BLaER1 (cell line): ENCODE data around the gene STAM2.
A peak's percentile ranks its signal among the peaks of the same experiment; 100 is the strongest.
"Not testable (repeated sequence)": the region's sequence is repeated elsewhere in the genome, so short reads cannot be mapped to it uniquely, and the experiment has no call there.

Source experiments
- H3K27ac ChIP-seq: shearing (Covaris generic); formaldehyde crosslinking; 2 replicates; pipeline ENCODE4 v1.8.1; 2022
- H3K27me3 ChIP-seq: shearing (Covaris generic); formaldehyde crosslinking; 2 replicates; pipeline ENCODE4 v1.8.1; 2022
- H3K36me3 ChIP-seq: shearing (Covaris generic); formaldehyde crosslinking; 2 replicates; pipeline ENCODE4 v1.8.1; 2022
- H3K4me1 ChIP-seq: shearing (Covaris generic); formaldehyde crosslinking; 2 replicates; pipeline ENCODE4 v1.8.1; 2022
- H3K4me2 ChIP-seq: shearing (Covaris generic); formaldehyde crosslinking; 2 replicates; pipeline ENCODE4 v1.8.1; 2022
- H3K4me3 ChIP-seq: shearing (Covaris generic); formaldehyde crosslinking; 2 replicates; pipeline ENCODE4 v1.8.1; 2022
- H3K9ac ChIP-seq: shearing (Covaris generic); formaldehyde crosslinking; 2 replicates; pipeline ENCODE4 v1.8.1; 2022
- H3K9me3 ChIP-seq: shearing (Covaris generic); formaldehyde crosslinking; 2 replicates; pipeline ENCODE4 v1.8.1; 2022
- H4K20me1 ChIP-seq: shearing (Covaris generic); formaldehyde crosslinking; 2 replicates; pipeline ENCODE4 v1.8.1; 2022
- Cebpa-rat ChIP-seq: shearing (Covaris generic); IDR thresholded peaks from 2 replicates; pipeline ENCODE4 v1.8.1; 2022

STAM2 gene

DNA sequence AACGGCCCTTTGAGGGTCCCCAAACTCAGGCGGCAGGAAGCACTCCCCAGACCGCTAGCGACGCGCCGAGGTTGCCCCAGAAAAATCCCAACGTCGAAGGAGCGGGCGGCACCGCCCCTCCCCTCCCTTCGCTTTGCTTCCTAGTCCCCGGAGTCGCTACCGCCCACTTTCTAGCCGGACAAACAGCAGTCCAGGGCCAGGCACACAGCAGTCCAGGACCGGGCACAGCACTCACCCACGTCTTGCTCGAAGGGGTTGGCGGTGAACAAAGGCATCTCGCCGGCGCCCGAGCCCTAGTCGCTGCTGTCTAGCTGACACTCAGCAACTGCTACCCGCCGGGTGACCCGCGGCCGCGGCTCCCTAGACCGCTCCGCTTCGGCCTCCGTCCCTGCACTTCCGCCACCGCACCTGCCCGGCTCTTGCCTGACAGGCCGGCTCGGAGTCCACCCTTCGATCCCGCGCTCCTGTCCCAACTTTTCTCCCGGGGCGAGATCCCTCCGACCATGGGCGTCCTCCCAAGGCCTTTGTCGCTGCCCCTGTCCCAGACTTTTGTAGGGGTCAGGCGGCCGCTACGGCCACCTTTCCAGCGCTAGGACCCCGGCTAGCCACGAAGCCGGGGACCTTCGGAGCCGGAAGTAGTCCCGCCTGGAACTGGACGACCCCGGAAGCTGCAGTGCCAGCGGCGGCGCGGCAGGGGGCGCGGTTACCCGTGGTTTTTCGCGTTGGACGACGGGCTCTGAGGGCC lies at the start of gene STAM2:
TSS of gene STAM2 (minus strand) at position 396 of the 745 bp plus-strand sequence. CDS start at position 275, 121 bp downstream.
- H3K27ac ChIP-seq, result peak within 1 kb of the TSS; percentile 97

DNA sequence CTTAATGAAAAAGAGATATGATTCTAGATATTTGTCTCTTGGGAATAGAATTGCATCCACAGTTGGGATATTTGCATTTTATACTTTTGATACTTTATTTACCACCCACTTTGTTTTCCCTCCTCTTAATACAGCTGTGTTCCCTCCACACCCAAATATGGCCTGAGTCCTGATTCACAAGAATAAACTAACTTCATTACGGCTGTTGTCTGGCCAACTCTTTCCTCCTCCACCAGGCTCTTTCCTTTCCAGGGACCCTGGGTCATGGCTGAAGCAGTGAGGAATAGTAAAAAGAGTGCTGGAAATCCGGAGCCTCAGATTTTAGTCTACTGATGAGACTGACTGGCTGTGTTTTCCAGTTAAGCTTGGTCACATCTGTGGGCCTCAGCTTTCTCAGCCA lies 48.4 kb upstream of the STAM2 start:
- TF ChIP-seq Cebpa-rat, result no peak
- Histone ChIP-seq H3K9me3 (no peaks in the 10 kb centered on the region), H3K9ac (no peak overlapping the region), H3K36me3 (no peaks in the 10 kb centered on the region), H3K27me3 (no peaks in the 10 kb centered on the region), H3K27ac (no peak overlapping the region), H3K4me2 (peak overlapping the region; percentile 7), H4K20me1 (no peaks in the 10 kb centered on the region), H3K4me1 (peaks cover 25% of the 10 kb centered on the region), H3K4me3 (no peak overlapping the region)

More for the DNA sequence above, at the start of gene STAM2:
- peaks cover 4% of the 10 kb centered on the region; the same call in 1 of the 2 replicates for H3K9me3 ChIP-seq
- H3K9ac ChIP-seq, result peak within 1 kb of the TSS; percentile 94
- no peak for TF ChIP-seq Cebpa-rat
- peak within 1 kb of the TSS; percentile 90 for H3K4me3 ChIP-seq
- H3K27me3 ChIP-seq, result no peaks in the 10 kb centered on the region
- H3K36me3 ChIP-seq, result no peaks in the 10 kb centered on the region
- H3K4me1 ChIP-seq, result peaks cover 19% of the 10 kb centered on the region
- peaks cover 11% of the 10 kb centered on the region for H4K20me1 ChIP-seq
- H3K4me2 ChIP-seq, result peak within 1 kb of the TSS; percentile 83

DNA sequence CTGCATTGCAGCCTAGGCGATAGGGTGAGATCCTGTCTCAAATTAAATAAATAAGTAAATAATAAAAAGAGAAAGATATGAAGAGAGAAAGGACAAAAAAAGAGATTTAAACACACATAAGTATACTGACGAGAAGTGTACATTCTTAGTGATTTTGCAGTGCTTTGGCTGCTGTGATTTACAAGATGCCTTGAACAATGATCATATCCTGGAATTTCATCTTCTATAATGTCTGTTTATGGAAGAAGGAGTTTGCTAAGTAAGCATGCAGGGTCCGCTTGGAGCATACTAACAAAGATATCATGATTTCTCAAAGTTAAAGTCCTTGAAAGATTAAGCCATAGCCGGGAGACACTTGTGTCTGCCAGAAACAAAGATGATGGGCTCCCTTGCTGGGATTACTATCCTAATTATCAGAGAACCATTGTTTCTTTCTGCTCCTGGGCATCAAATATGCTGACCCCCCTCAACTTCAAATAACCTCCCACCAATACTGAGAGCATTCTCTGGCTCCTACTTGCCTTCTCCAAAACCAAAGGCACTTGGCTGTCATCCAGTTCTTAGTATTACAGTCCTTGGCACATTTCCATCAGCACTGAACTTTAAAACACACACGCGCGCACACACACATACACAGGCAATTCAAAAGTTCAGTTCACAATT lies 47.5 kb upstream of the STAM2 start:
- Histone ChIP-seq H3K9ac (no peak overlapping the region), H3K36me3 (no peaks in the 10 kb centered on the region), H4K20me1 (no peaks in the 10 kb centered on the region), H3K27ac (no peak overlapping the region), H3K4me1 (peaks cover 23% of the 10 kb centered on the region), H3K4me2 (peak overlapping the region; percentile 7), H3K27me3 (no peaks in the 10 kb centered on the region), H3K9me3 (no peaks in the 10 kb centered on the region), H3K4me3 (no peak overlapping the region)
- TF ChIP-seq Cebpa-rat, result no peak

DNA sequence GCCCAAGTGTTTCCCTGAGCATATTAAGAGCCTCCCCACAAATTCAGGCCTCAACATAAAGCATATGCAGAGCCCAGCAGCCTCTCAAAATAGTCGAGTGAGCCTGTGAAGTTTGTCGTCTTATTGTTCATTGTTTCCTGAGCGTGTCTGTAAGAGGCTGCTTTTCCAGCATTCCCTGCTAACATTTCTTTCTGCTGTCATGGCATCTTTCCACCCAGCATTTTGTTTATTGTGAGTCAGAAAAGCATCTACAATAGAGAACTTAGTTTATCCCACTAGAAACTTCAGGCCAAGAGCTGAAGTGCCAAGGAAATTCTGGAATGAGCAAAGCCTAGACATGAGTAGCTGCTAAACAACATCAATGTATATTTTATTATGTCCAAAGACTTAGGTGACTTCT lies 46.3 kb upstream of the STAM2 start:
- Histone ChIP-seq H3K9me3 (no peaks in the 10 kb centered on the region), H3K27me3 (no peaks in the 10 kb centered on the region), H4K20me1 (no peaks in the 10 kb centered on the region), H3K36me3 (no peaks in the 10 kb centered on the region), H3K4me1 (peaks cover 17% of the 10 kb centered on the region), H3K27ac (no peak overlapping the region), H3K4me2 (no peak overlapping the region), H3K9ac (no peak overlapping the region), H3K4me3 (no peak overlapping the region)
- TF ChIP-seq Cebpa-rat, result no peak

DNA sequence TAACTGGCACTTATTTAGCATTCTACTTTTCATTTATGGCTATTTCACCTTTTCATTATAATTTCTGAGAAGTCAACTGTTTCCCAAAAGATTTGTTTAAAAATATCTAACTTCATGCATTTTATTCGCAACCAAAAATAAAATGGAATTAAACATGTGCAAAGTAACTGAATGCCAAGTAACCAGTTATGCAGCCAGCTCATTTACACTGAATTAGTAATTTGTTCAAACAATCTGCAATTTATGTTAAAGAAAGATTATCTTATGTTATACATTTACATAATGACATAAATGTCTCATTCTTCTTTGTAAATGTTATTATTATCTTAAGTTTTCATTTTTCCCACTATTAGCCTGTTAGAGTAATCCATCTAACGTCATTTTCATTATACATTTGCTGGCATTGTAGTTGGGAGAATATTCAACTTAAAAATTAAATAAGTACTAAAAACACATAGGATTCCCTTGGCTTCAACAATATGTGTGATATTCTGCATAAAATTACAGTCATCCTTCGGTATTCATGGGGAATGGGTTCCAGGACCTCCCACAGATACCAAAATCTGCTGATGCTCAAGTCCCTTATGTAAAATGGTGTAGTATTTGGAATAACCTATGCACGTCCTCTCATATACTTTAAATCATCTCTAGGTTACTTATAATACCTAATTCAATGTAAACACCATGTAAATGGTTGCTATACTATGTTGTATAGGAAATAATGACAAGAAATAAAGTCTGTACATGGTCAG lies 43.7 kb upstream of the STAM2 start:
- Histone ChIP-seq H3K9ac (no peak overlapping the region), H3K9me3 (no peaks in the 10 kb centered on the region), H3K27ac (no peak overlapping the region), H3K4me2 (no peak overlapping the region), H3K36me3 (no peaks in the 10 kb centered on the region), H3K4me3 (no peak overlapping the region), H4K20me1 (no peaks in the 10 kb centered on the region), H3K4me1 (peaks cover 16% of the 10 kb centered on the region), H3K27me3 (no peaks in the 10 kb centered on the region)
- TF ChIP-seq Cebpa-rat, result no peak

DNA sequence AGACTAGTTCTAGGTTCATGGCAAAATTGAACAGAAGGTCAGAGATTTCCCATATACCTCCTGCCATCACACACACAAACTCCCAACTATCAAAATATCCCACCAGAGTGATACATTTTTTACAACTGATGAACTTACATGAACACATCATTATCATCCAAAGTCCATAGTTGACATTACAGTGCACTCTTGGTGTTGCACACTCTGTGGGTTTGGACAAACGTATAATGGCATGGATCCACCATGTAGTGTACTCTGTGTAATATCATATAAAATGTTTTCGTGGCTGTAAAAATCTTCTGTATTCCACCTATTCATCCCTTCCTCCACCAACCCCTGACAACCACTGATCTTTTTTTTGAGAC lies 25.9 kb upstream of the STAM2 start:
- Histone ChIP-seq H3K4me3 (no peak overlapping the region), H3K4me1 (peaks cover 16% of the 10 kb centered on the region), H3K4me2 (no peak overlapping the region), H3K9me3 (peaks cover 12% of the 10 kb centered on the region; the same call in 1 of the 2 replicates), H3K9ac (no peak overlapping the region), H3K27me3 (no peaks in the 10 kb centered on the region), H3K27ac (no peak overlapping the region), H4K20me1 (no peaks in the 10 kb centered on the region), H3K36me3 (no peaks in the 10 kb centered on the region)
- TF ChIP-seq Cebpa-rat, result no peak

DNA sequence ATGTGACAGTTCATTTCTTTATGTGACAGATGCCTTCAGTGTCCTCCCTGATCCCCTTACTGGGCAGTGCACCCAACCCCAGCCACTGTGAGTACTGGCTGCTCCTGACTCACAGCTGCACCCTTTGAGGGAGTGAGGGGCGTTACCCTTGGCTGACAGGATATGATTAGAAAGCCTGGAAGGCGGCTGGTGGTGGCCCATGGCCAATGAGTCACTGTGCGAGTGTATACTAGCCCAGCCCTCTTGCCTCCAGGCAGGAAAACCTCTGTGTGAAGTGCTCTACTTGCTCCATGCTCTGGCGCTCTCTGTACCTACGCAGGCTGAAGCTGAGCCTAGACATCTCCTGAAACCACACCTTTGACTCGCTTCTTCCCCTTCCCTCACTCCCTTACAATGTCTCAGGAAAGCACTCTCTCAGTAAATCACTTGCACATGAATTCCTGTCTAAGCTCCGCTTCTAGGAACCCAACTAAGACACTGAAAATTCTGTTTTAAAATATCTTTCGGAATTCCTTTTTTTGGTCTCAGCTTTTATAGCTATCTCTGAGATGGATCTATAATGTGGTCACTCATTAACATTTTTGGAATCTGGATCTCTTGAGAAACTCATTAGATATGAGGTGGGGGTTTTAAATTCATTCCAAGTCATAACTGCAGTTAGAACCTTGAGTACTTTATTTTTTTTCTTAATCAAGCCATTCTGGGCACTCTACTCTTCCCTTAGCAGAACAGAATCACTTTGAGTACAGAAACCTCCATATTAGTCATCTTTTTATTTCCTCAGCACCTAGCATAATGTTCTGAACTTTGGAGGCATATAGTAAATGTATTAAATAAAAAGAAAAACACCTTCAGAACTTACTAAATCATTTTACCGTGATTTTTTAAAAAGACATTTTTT lies 25.3 kb upstream of the STAM2 start:
- no peaks in the 10 kb centered on the region for H3K27me3 ChIP-seq
- no peaks in the 10 kb centered on the region for H3K36me3 ChIP-seq
- no peak for TF ChIP-seq Cebpa-rat
- peaks cover 16% of the 10 kb centered on the region for H3K4me1 ChIP-seq
- H3K9ac ChIP-seq, result no peak overlapping the region
- no peak overlapping the region for H3K4me3 ChIP-seq
- peak overlapping the region; percentile 53 for H3K4me2 ChIP-seq
- no peaks in the 10 kb centered on the region for H4K20me1 ChIP-seq
- H3K27ac ChIP-seq, result no peak overlapping the region
- peaks cover 12% of the 10 kb centered on the region; the same call in 1 of the 2 replicates for H3K9me3 ChIP-seq

DNA sequence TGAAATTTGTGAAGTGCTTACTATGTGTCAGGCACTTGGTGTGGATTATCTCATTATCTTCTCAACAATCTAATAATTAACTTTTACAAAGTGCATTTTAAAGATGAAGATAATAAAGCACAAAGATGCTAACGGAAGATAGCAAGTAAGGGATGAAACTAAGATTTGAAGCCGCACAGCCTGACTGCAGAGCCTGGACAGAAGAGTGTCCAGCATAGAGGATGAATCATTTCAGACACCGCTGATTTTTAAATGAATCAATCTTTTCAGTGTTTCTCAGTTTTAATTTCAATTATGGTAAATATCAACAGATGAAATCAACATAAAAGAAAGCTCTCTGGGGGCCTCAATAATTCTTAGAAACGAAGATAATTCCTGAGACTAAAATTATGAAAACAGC lies 24.5 kb upstream of the STAM2 start:
- H3K4me3 ChIP-seq, result no peak overlapping the region
- H3K4me2 ChIP-seq, result no peak overlapping the region; the same call in 1 of the 2 replicates
- no peaks in the 10 kb centered on the region for H3K27me3 ChIP-seq
- TF ChIP-seq Cebpa-rat, result no peak
- H3K4me1 ChIP-seq, result peaks cover 16% of the 10 kb centered on the region
- H3K9ac ChIP-seq, result no peak overlapping the region
- H3K27ac ChIP-seq, result no peak overlapping the region
- no peaks in the 10 kb centered on the region for H3K36me3 ChIP-seq
- H3K9me3 ChIP-seq, result peaks cover 12% of the 10 kb centered on the region; the same call in 1 of the 2 replicates
- no peaks in the 10 kb centered on the region for H4K20me1 ChIP-seq

DNA sequence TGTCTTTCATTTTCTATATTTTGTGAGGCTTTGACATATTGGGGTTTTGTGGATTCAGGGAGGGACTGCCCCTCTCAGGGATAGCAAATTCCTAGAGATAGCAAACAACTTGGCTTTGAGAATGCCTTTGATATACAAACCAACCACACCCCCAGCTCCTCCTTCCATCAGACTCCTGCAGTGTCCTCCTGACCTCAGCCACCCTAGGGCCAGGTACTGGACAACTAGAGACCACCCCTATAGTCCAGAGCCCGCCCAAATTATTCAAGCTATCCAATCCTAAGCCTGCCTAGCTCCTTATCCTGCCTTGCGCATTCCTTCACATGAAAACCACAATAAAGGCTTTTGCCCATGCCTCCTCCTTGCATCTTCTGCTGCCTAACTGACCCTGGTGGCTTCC lies 22.9 kb upstream of the STAM2 start:
- Histone ChIP-seq H3K4me2 (no peak overlapping the region), H3K4me1 (peaks cover 10% of the 10 kb centered on the region), H3K9me3 (peaks cover 16% of the 10 kb centered on the region; the same call in 1 of the 2 replicates), H3K4me3 (no peak overlapping the region), H3K27ac (no peak overlapping the region), H3K9ac (no peak overlapping the region), H3K36me3 (no peaks in the 10 kb centered on the region), H3K27me3 (no peaks in the 10 kb centered on the region), H4K20me1 (no peaks in the 10 kb centered on the region)
- no peak for TF ChIP-seq Cebpa-rat

DNA sequence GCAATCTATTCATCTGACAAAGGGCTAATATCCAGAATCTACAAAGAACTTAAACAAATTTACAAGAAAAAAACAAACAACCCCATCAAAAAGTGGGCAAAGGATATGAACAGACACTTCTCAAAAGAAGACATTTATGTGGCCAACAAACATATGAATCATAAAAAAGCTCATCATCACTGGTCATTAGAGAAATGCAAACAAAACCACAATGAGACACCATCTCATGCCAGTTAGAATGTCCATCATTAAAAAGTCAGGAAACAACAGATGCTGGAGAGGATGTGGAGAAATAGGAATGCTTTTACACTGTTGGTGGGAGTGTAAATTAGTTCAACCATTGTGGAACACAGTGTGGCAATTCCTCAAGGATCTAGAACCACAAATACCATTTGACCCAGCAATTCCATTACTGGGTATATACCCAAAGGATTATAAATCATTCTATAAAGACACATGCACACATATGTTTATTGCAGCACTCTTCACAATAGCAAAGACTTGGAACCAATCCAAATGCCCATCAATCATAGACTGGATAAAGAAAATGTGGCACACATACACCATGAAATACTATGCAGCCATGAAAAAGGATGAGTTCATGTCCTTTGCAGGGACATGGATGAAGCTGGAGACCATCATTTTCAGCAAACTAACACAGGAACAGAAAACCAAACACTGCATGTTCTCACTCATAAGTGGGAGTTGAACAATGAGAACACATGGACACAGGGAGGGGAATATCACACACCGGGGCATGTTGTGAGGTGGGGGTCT lies 22.1 kb upstream of the STAM2 start:
- H4K20me1 ChIP-seq, H3K9ac ChIP-seq: not testable (repeated sequence)

More for the DNA sequence above, 22.1 kb upstream of the STAM2 start:
- H3K9me3 ChIP-seq, result peaks cover 16% of the 10 kb centered on the region; the same call in 1 of the 2 replicates
- H3K27ac ChIP-seq, H3K4me2 ChIP-seq, H3K4me3 ChIP-seq, H3K36me3 ChIP-seq, H3K4me1 ChIP-seq, H3K27me3 ChIP-seq: not testable (repeated sequence)
